Measurements from ENCODE around the gene SERPINB7.

SERPINB7 gene

GRCh38 chr18:63819786-63820185 is 44.6 kb downstream of the SERPINB7 start:
- Histone ChIP-seq H3K36me3 (ENCODE audit: control insufficient read depth in 5 of 5, insufficient read depth in 5 of 5, low read length in 5 of 5) (no peaks in the 10 kb centered on the region), H3K27ac (ENCODE audit: low read depth, low read length) (no peak overlapping the region), H3K9ac (ENCODE audit: low read length in 5 of 5) (no peak overlapping the region), H3K27me3 (ENCODE audit: control insufficient read depth in 5 of 5, insufficient read depth in 4 of 5, low read length in 5 of 5) (no peaks in the 10 kb centered on the region), H3K4me1 (ENCODE audit: control insufficient read depth in 5 of 5, insufficient read depth in 5 of 5, low read length in 5 of 5) (peaks cover 7 to 22% (median 18%) of the 10 kb centered on the region in 5 donors), H3K9me3 (ENCODE audit: control insufficient read depth in 5 of 5, low read length in 5 of 5) (peaks cover 0 to 12% (median 8%) of the 10 kb centered on the region in 5 donors), H3K4me3 (ENCODE audit: low read depth in 1 of 5, low read length in 5 of 5) (no peak overlapping the region)

- Histone ChIP-seq H3K9ac (ENCODE audit: low read length in 5 of 5) (no peak overlapping the region), H3K27ac (ENCODE audit: low read depth, low read length) (no peak overlapping the region), H3K4me1 (ENCODE audit: control insufficient read depth in 5 of 5, insufficient read depth in 5 of 5, low read length in 5 of 5) (peaks cover 7 to 22% (median 18%) of the 10 kb centered on the region in 5 donors), H3K9me3 (ENCODE audit: control insufficient read depth in 5 of 5, low read length in 5 of 5) (peaks cover 0 to 6% (median 5%) of the 10 kb centered on the region in 5 donors), H3K4me3 (ENCODE audit: low read depth in 1 of 5, low read length in 5 of 5) (no peak overlapping the region), H3K27me3 (ENCODE audit: control insufficient read depth in 5 of 5, insufficient read depth in 4 of 5, low read length in 5 of 5) (no peaks in the 10 kb centered on the region), H3K36me3 (ENCODE audit: control insufficient read depth in 5 of 5, insufficient read depth in 5 of 5, low read length in 5 of 5) (no peaks in the 10 kb centered on the region)
Observed at GRCh38 chr18:63820694-63821093, 45.5 kb downstream of the SERPINB7 start.

GRCh38 chr18:63823516-63824219 is 48.5 kb downstream of the SERPINB7 start:
- H3K36me3 ChIP-seq (ENCODE audit: control insufficient read depth in 5 of 5, insufficient read depth in 5 of 5, low read length in 5 of 5), result no peaks in the 10 kb centered on the region
- H3K4me3 ChIP-seq (ENCODE audit: low read depth in 1 of 5, low read length in 5 of 5), result no peak overlapping the region
- no peak overlapping the region for H3K9ac ChIP-seq (ENCODE audit: low read length in 5 of 5)
- H3K4me1 ChIP-seq (ENCODE audit: control insufficient read depth in 5 of 5, insufficient read depth in 5 of 5, low read length in 5 of 5), result peaks cover under 1 to 9% (median 5%) of the 10 kb centered on the region in 5 donors
- H3K27ac ChIP-seq (ENCODE audit: low read depth, low read length), result no peak overlapping the region
- no peaks in the 10 kb centered on the region for H3K9me3 ChIP-seq (ENCODE audit: control insufficient read depth in 5 of 5, low read length in 5 of 5)
- no peaks in the 10 kb centered on the region for H3K27me3 ChIP-seq (ENCODE audit: control insufficient read depth in 5 of 5, insufficient read depth in 4 of 5, low read length in 5 of 5)

GRCh38 chr18:63824220-63824525 is 49.0 kb downstream of the SERPINB7 start:
- Histone ChIP-seq H3K4me3 (ENCODE audit: low read depth in 1 of 5, low read length in 5 of 5) (no peak overlapping the region), H3K9me3 (ENCODE audit: control insufficient read depth in 5 of 5, low read length in 5 of 5) (no peaks in the 10 kb centered on the region), H3K4me1 (ENCODE audit: control insufficient read depth in 5 of 5, insufficient read depth in 5 of 5, low read length in 5 of 5) (peaks cover 0 to 4% (median under 1%) of the 10 kb centered on the region in 5 donors), H3K27me3 (ENCODE audit: control insufficient read depth in 5 of 5, insufficient read depth in 4 of 5, low read length in 5 of 5) (no peaks in the 10 kb centered on the region), H3K9ac (ENCODE audit: low read length in 5 of 5) (no peak overlapping the region), H3K36me3 (ENCODE audit: control insufficient read depth in 5 of 5, insufficient read depth in 5 of 5, low read length in 5 of 5) (no peaks in the 10 kb centered on the region), H3K27ac (ENCODE audit: low read depth, low read length) (no peak overlapping the region)

GRCh38 chr18:63828120-63828519 is 52.9 kb downstream of the SERPINB7 start:
- H3K4me3 ChIP-seq (ENCODE audit: low read depth in 1 of 5, low read length in 5 of 5), result no peak overlapping the region
- H3K9me3 ChIP-seq (ENCODE audit: control insufficient read depth in 5 of 5, low read length in 5 of 5), result no peaks in the 10 kb centered on the region
- no peaks in the 10 kb centered on the region for H3K27me3 ChIP-seq (ENCODE audit: control insufficient read depth in 5 of 5, insufficient read depth in 4 of 5, low read length in 5 of 5)
- H3K4me1 ChIP-seq (ENCODE audit: control insufficient read depth in 5 of 5, insufficient read depth in 5 of 5, low read length in 5 of 5), result no peaks in the 10 kb centered on the region
- H3K9ac ChIP-seq (ENCODE audit: low read length in 5 of 5), result no peak overlapping the region
- no peak overlapping the region for H3K27ac ChIP-seq (ENCODE audit: low read depth, low read length)
- no peaks in the 10 kb centered on the region for H3K36me3 ChIP-seq (ENCODE audit: control insufficient read depth in 5 of 5, insufficient read depth in 5 of 5, low read length in 5 of 5)

- Histone ChIP-seq H3K9ac (ENCODE audit: low read length in 5 of 5) (no peak overlapping the region), H3K27me3 (ENCODE audit: control insufficient read depth in 5 of 5, insufficient read depth in 4 of 5, low read length in 5 of 5) (no peaks in the 10 kb centered on the region), H3K9me3 (ENCODE audit: control insufficient read depth in 5 of 5, low read length in 5 of 5) (no peaks in the 10 kb centered on the region), H3K36me3 (ENCODE audit: control insufficient read depth in 5 of 5, insufficient read depth in 5 of 5, low read length in 5 of 5) (no peaks in the 10 kb centered on the region), H3K4me1 (ENCODE audit: control insufficient read depth in 5 of 5, insufficient read depth in 5 of 5, low read length in 5 of 5) (no peaks in the 10 kb centered on the region), H3K27ac (ENCODE audit: low read depth, low read length) (no peak overlapping the region), H3K4me3 (ENCODE audit: low read depth in 1 of 5, low read length in 5 of 5) (no peak overlapping the region)
Observed at GRCh38 chr18:63828656-63829055, 53.4 kb downstream of the SERPINB7 start.

- H3K9ac ChIP-seq (ENCODE audit: low read length in 5 of 5), result no peak overlapping the region
- no peak overlapping the region for H3K4me3 ChIP-seq (ENCODE audit: low read depth in 1 of 5, low read length in 5 of 5)
- no peaks in the 10 kb centered on the region for H3K36me3 ChIP-seq (ENCODE audit: control insufficient read depth in 5 of 5, insufficient read depth in 5 of 5, low read length in 5 of 5)
Observed at GRCh38 chr18:63829886-63830285, 54.7 kb downstream of the SERPINB7 start.

GRCh38 chr18:63831080-63831788 is 56.0 kb downstream of the SERPINB7 start:
- Histone ChIP-seq H3K9ac (ENCODE audit: low read length in 5 of 5) (no peak overlapping the region), H3K4me1 (ENCODE audit: control insufficient read depth in 5 of 5, insufficient read depth in 5 of 5, low read length in 5 of 5) (no peaks in the 10 kb centered on the region), H3K27ac (ENCODE audit: low read depth, low read length) (no peak overlapping the region), H3K36me3 (ENCODE audit: control insufficient read depth in 5 of 5, insufficient read depth in 5 of 5, low read length in 5 of 5) (no peaks in the 10 kb centered on the region), H3K4me3 (ENCODE audit: low read depth in 1 of 5, low read length in 5 of 5) (no peak overlapping the region), H3K9me3 (ENCODE audit: control insufficient read depth in 5 of 5, low read length in 5 of 5) (no peaks in the 10 kb centered on the region), H3K27me3 (ENCODE audit: control insufficient read depth in 5 of 5, insufficient read depth in 4 of 5, low read length in 5 of 5) (no peaks in the 10 kb centered on the region)

More at GRCh38 chr18:63829886-63830285, 54.7 kb downstream of the SERPINB7 start:
- Histone ChIP-seq H3K27me3 (ENCODE audit: control insufficient read depth in 5 of 5, insufficient read depth in 4 of 5, low read length in 5 of 5) (no peaks in the 10 kb centered on the region), H3K27ac (ENCODE audit: low read depth, low read length) (no peak overlapping the region), H3K9me3 (ENCODE audit: control insufficient read depth in 5 of 5, low read length in 5 of 5) (no peaks in the 10 kb centered on the region), H3K4me1 (ENCODE audit: control insufficient read depth in 5 of 5, insufficient read depth in 5 of 5, low read length in 5 of 5) (no peaks in the 10 kb centered on the region)

- H3K4me1 ChIP-seq (ENCODE audit: control insufficient read depth in 5 of 5, insufficient read depth in 5 of 5, low read length in 5 of 5), result no peaks in the 10 kb centered on the region
- H3K36me3 ChIP-seq (ENCODE audit: control insufficient read depth in 5 of 5, insufficient read depth in 5 of 5, low read length in 5 of 5), result no peaks in the 10 kb centered on the region
- H3K9ac ChIP-seq (ENCODE audit: low read length in 5 of 5), result no peak overlapping the region
- no peak overlapping the region for H3K27ac ChIP-seq (ENCODE audit: low read depth, low read length)
- no peak overlapping the region for H3K4me3 ChIP-seq (ENCODE audit: low read depth in 1 of 5, low read length in 5 of 5)
- H3K9me3 ChIP-seq (ENCODE audit: control insufficient read depth in 5 of 5, low read length in 5 of 5), result no peaks in the 10 kb centered on the region
- H3K27me3 ChIP-seq (ENCODE audit: control insufficient read depth in 5 of 5, insufficient read depth in 4 of 5, low read length in 5 of 5), result no peaks in the 10 kb centered on the region
Observed at GRCh38 chr18:63832470-63832869, 57.3 kb downstream of the SERPINB7 start.

GRCh38 chr18:63834471-63835113 is 59.4 kb downstream of the SERPINB7 start:
- Histone ChIP-seq H3K36me3 (ENCODE audit: control insufficient read depth in 5 of 5, insufficient read depth in 5 of 5, low read length in 5 of 5) (no peaks in the 10 kb centered on the region), H3K9ac (ENCODE audit: low read length in 5 of 5) (no peak overlapping the region), H3K27me3 (ENCODE audit: control insufficient read depth in 5 of 5, insufficient read depth in 4 of 5, low read length in 5 of 5) (no peaks in the 10 kb centered on the region), H3K4me3 (ENCODE audit: low read depth in 1 of 5, low read length in 5 of 5) (no peak overlapping the region), H3K9me3 (ENCODE audit: control insufficient read depth in 5 of 5, low read length in 5 of 5) (no peaks in the 10 kb centered on the region), H3K27ac (ENCODE audit: low read depth, low read length) (no peak overlapping the region), H3K4me1 (ENCODE audit: control insufficient read depth in 5 of 5, insufficient read depth in 5 of 5, low read length in 5 of 5) (no peaks in the 10 kb centered on the region)
